Measurements from ENCODE around the gene MMP15. TPM values are rescaled to one million over a fixed set of nuclear protein-coding genes. Genes with fewer than 3 reads are reported as not detected.

Gene MMP15
- total RNA-seq, 4 donors from 2014 or later, result 11.4 to 32.9 (median 28.4) TPM

- no peak for DNase-seq (ENCODE audit: low spot score in 2 of 2)
- TF ChIP-seq POLR2A (IDR thresholded peaks at IDR 0.05) (no peak), EP300 (IDR thresholded peaks at IDR 0.05) (no peak), CTCF (IDR thresholded peaks at IDR 0.05) (no peak)
- Histone ChIP-seq H3K27me3 (no peaks in the 10 kb centered on the region), H3K36me3 (peaks cover 0 to 20% (median 0%) of the 10 kb centered on the region in 3 donors), H3K4me3 (no peak overlapping the region), H3K27ac (peak overlapping the region in 1 of 4 donors; percentile 18), H3K9me3 (no peaks in the 10 kb centered on the region), H3K4me1 (peaks cover 0 to 59% (median 22%) of the 10 kb centered on the region in 4 donors)
- WGBS, 2 donors, result 78 to 84% methylated on average over 12 to 13 of the region's 14 CpGs
Measured at GRCh38 chr16:58034128-58034685, 8.7 kb downstream of the MMP15 start.

GRCh38 chr16:58034774-58035173 is 9.2 kb downstream of the MMP15 start:
- no peaks in the 10 kb centered on the region for H3K9me3 ChIP-seq
- no peak overlapping the region for H3K4me3 ChIP-seq
- WGBS, 2 donors, result 71 to 75% methylated on average over 11 of the region's 11 CpGs
- TF ChIP-seq CTCF (IDR thresholded peaks at IDR 0.05) (no peak), POLR2A (IDR thresholded peaks at IDR 0.05) (no peak), EP300 (IDR thresholded peaks at IDR 0.05) (no peak)
- DNase-seq (ENCODE audit: low spot score in 2 of 2), result no peak
- H3K4me1 ChIP-seq, result peaks cover 0 to 53% (median 22%) of the 10 kb centered on the region in 4 donors
- no peak overlapping the region for H3K27ac ChIP-seq
- peaks cover 0 to 25% (median 0%) of the 10 kb centered on the region in 3 donors for H3K36me3 ChIP-seq
- no peaks in the 10 kb centered on the region for H3K27me3 ChIP-seq

- no peak overlapping the region for H3K4me3 ChIP-seq
- H3K9me3 ChIP-seq, result no peaks in the 10 kb centered on the region
- no peak for TF ChIP-seq EP300 (IDR thresholded peaks at IDR 0.05)
- TF ChIP-seq CTCF (IDR thresholded peaks at IDR 0.05), result no peak
- TF ChIP-seq POLR2A (IDR thresholded peaks at IDR 0.05), result no peak
- H3K36me3 ChIP-seq, result peaks cover 0 to 33% (median 0%) of the 10 kb centered on the region in 3 donors
- whole genome bisulfite sequencing, 2 donors, result 63 to 68% methylated on average over 10 to 11 of the region's 14 CpGs
- H3K4me1 ChIP-seq, result peaks cover 0 to 45% (median 17%) of the 10 kb centered on the region in 4 donors
- no peaks in the 10 kb centered on the region for H3K27me3 ChIP-seq
- no peak overlapping the region for H3K27ac ChIP-seq
- no peak for DNase-seq (ENCODE audit: low spot score in 2 of 2)
Measured at GRCh38 chr16:58035356-58036170, 10.0 kb downstream of the MMP15 start.

GRCh38 chr16:58036943-58037342 is 11.4 kb downstream of the MMP15 start:
- WGBS, 2 donors, result 87 to 89% methylated on average over 6 of the region's 6 CpGs
- H3K4me3 ChIP-seq, result no peak overlapping the region
- TF ChIP-seq POLR2A (IDR thresholded peaks at IDR 0.05) (no peak), CTCF (IDR thresholded peaks at IDR 0.05) (no peak), EP300 (IDR thresholded peaks at IDR 0.05) (no peak)
- H3K27ac ChIP-seq, result no peak overlapping the region
- DNase-seq (ENCODE audit: low spot score in 2 of 2), result no peak
- no peaks in the 10 kb centered on the region for H3K27me3 ChIP-seq
- no peaks in the 10 kb centered on the region for H3K9me3 ChIP-seq
- H3K36me3 ChIP-seq, result peaks cover 0 to 47% (median 0%) of the 10 kb centered on the region in 3 donors
- peaks cover 0 to 34% (median 9%) of the 10 kb centered on the region in 4 donors for H3K4me1 ChIP-seq
